H1 (cell line): ENCODE results near the gene GPR141. TPM values are rescaled to one million over a fixed set of nuclear protein-coding genes. Genes with fewer than 3 reads are reported as not detected.

Experiments
- BACH1 ChIP-seq: IDR thresholded peaks from 2 replicates; pipeline ENCODE4 v1.6.1; 2012; ENCODE audit warnings: low read length, improper control_type of control experiment
- CHD2 ChIP-seq: IDR thresholded peaks from 2 replicates; pipeline ENCODE4 v1.6.1; 2012; ENCODE audit warnings: low read length, improper control_type of control experiment
- EZH2 ChIP-seq: fragments of 200-600 bp; sonication (generic); IDR thresholded peaks from 2 replicates; pipeline ENCODE4 v1.7.1; 2012; ENCODE audit warnings: low read depth, mild to moderate bottlenecking, moderate library complexity, low read length, inconsistent platforms; ENCODE audit not compliant: severe bottlenecking
- GTF2F1 ChIP-seq: IDR thresholded peaks from 2 replicates; pipeline ENCODE4 v1.6.1; 2012; ENCODE audit warnings: low read depth, low read length, improper control_type of control experiment, borderline replicate concordance
- SAP30 ChIP-seq: fragments of 300-600 bp; sonication (generic); IDR thresholded peaks from 2 replicates; pipeline ENCODE4 v1.7.1; 2012; ENCODE audit warnings: low read length, moderate library complexity, mild to moderate bottlenecking, inconsistent platforms; ENCODE audit not compliant: insufficient read depth, insufficient replicate concordance
- SRF ChIP-seq: IDR thresholded peaks from 2 replicates; pipeline ENCODE4 v1.6.1; 2011; ENCODE audit warnings: mild to moderate bottlenecking, low read depth, low read length, moderate library complexity
- USF2 ChIP-seq: IDR thresholded peaks from 2 replicates; pipeline ENCODE4 v1.6.1; 2011; ENCODE audit warnings: low read length, improper control_type of control experiment
- polyA plus RNA-seq, 7 experiments: library from polyadenylated mRNA; depleted of rRNA in 3 of 7; stranded (reverse) in 5 of 7; unstranded in 2 of 7; fragments of >200 nt in 5 of 7; fragments of 200-250 nt in 2 of 7; gene quantifications; 1 replicate in 5 of 7; 2 replicates in 1 of 7; 4 replicates in 1 of 7; pipeline versions ENCODE4 v1.2.1 to v1.2.3, GENCODE V29; 2011 to 2013; ENCODE audit warnings: missing spikeins in 2 of 7, mixed read lengths in 2 of 7
- total RNA-seq: library from RNA; stranded (reverse); fragmentation: NEBNext Ultra II Directional; extraction: Animal tissue kit (Norgen Biotek cat#: 25700); gene quantifications from 2 replicates; pipeline ENCODE4 v1.2.1, GENCODE V29; 2021

GPR141 gene
- total and polyA plus RNA-seq, 2 of the 8 experiments (the other 6 are each of a cell fraction or from before 2014, with no cell fraction given), result 0.45 to 1.0 TPM

- TF ChIP-seq BACH1 (no peak), GTF2F1 (no peak), EZH2 (no peak), SRF (no peak), SAP30 (no peak), CHD2 (no peak), USF2 (no peak)
Measured at GRCh38 chr7:37757563-37757962, 74.0 kb downstream of the GPR141 start (continued).
